GM21360 (cell line): ENCODE results near the gene MTHFD1L.

Experiments used
- ATAC-seq: cut with Tn5 transposase; IDR thresholded peaks from one replicate; pipeline ENCODE4 v1.9.1; 2021; ENCODE audit warnings: mild to moderate bottlenecking, moderate library complexity; ENCODE audit not compliant: unreplicated experiment

Gene MTHFD1L

DNA sequence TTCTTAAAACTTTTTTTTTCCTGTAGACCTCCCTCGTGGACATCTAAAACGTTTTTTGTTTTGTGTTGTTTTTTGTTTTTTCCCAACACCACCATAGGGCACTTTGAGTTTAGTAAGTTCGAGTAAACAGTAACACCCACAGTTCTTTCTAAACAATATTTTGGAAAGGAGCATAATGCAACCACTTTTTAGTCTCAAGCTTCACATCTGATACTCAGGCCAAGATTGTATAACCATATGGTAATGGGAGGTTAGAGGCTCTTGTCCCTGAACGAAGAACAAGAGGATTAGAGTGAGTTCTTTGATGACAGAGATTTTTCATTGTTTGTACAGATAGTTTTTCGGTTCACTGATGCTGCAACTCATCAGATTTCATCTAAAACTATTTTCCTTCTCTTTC, 144.6 kb downstream of the MTHFD1L start:
- no peak for ATAC-seq

DNA sequence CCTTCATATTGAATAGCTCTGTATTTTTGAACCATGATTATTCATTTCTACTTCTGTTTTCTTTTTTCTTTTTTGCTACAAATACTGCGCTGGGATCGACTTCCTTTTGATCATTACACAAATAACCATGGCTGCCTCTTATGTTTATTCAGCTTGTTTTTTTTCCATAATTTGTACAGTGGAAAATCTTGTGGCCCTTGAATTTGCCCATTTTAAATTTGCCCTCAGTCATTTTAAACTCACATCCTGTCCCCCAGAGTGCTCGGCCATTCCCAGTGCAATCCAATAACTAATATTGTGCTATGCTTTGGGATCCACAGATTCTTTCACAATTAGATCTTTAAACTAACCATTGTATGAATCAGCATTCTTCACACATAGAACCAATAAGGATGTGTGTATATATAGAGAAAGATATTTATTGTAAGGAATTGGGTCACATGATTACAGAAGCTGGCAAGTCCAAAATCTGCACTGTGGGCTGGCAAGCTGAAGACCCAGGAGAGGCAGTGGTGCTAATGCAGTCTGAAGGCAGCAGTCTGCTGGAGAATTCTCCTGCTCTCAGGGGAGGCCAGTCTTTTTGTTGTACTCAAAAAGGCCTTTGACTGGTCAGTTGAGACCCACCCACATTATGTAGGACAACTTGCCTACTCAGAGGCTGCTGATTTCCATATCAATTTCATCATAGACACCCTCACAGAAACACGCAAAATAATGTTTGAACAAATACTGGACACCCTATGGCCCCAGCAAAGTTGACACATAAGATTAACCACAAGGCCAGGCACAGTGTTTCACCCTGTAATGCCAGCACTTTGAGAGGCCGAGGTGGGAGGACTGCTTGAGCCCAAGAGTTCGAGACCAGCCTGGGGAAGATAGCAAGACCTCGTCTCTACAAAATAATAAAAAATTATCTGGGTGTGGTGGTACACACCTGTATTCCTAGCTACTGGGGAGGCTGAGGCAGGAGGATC, 147.1 kb downstream of the MTHFD1L start:
- ATAC-seq: no peak

DNA sequence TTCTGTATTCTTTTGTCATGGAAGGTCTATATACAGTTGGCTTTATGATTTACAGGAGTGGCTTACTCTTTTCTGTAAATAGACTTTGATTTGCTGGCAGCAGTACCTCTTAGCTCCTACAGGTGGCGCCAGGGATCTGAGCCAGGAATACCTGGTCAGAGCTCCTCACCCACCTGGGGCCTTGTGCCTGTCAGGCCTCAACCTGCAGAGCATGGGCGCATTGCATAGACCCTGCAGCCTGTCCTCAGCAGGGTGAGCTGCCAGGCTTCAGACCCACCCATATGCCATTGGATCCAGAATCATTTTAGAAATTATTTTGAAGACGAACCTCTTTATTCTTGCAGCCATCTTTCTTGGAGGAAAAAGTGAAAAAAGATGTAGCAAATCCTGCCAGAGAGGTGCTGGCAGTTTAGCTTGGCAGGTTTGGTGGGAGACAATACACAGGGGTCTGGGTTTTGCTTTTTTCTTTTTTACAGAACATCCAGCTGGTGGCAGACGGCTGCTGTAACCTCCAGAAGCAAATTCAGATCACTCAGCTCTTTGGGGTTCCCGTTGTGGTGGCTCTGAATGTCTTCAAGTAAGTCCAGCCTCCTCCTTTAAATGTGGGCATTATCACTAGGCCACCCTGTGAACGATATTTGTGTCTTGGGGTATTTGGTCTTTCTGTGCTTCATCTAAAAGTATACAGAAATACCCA, 149.1 kb downstream of the MTHFD1L start:
- no peak for ATAC-seq

DNA sequence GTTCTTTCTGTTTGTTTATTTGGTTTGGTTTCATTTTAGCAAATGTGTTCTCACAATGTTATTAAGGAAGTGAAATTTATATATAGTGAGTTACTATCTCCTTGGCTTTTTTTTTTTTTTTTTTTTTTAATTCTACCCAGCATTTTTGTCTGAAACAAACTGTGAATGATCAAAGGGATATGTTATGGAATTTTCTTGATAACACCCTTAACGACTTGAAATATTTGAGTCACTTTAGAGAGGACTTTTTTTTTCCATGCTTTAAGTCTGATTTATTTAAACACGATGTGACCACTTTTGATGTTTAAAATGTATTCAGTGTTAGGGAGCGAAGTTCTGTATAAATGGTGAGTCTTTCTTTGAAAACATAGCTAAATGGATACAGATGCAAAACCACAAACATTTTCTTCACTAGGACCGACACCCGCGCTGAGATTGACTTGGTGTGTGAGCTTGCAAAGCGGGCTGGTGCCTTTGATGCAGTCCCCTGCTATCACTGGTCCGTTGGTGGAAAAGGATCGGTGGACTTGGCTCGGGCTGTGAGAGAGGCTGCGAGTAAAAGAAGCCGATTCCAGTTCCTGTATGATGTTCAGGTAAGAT, 149.7 kb downstream of the MTHFD1L start:
- no peak for ATAC-seq

DNA sequence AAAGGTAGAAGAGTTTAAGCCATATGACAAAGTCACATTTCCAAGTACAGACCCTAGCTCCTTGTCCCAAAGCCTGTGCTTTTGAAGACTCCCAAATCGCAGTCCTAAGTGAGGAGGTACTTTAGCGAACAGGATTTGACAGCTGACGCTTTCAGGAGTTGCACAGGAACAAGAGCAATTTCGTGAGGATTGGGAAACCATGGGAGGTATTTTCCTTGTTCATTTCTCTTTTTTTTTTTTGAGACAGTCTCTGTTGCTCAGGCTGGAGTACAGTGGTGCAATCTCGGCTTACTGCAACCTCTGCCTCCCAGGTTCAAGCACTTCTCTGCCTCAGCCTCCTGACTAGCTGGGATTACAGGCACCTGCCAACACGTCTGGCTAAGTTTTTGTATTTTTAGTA, 150.6 kb downstream of the MTHFD1L start:
- no peak for ATAC-seq

DNA sequence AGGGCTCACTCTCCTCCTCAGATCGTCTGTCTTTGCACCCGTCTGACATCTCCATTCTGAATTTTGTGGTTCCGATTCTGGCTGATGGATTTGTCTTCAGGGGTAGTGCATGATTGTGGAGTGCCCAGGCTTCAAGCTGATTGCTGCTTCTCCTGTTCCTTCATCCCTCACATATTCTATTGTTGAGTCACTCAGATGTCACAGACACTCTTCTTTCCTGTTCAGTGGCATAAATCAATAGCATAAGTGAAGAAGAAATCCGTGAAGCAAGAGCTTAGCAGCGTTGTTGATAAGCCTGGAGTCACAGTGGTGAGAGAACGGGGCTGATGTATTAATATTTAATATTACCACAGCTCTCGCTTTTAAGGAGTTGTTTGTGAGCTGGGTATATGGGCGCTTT, 152.5 kb downstream of the MTHFD1L start:
- no peak for ATAC-seq

DNA sequence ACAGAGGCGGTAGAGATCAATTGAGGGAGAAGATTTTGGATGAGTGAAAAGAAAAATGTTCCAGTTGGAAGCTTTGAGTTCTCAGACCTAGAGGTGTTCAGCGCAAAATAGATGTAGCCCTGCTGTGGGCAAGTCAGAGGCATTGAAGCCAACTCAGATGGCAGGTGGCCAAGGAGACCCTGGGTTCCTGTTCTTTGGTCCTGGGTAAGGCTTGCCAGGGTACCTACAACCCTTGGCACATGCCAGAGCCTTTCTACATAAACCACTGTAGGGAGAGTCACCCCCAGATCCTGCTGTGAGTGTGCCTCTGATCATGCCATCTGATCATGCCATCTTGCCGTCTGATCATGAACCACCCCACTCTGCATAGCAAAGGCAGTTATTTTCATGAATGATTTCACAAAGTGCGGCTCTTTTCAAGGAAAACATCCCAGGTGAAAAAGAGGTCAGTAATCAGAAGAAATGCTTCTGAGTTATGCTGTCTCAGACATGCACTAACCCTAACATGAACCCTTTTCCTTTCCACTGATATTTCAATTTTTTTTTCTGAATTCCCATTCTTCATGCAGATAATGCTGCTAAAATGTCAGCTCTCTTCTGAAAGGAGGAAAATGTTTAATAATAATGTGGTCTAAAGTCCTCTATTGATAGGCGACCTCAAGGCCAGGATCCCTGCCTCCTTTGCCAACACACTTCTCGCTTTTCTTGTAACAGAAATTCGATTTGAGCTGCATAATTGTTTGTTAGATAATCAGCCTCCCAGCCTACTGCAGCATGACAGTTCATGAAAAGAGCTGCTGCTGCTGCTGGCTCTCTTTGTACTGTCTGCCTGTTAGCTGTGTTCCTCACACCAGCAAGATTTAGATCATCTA, 153.6 kb downstream of the MTHFD1L start:
- ATAC-seq: no peak

DNA sequence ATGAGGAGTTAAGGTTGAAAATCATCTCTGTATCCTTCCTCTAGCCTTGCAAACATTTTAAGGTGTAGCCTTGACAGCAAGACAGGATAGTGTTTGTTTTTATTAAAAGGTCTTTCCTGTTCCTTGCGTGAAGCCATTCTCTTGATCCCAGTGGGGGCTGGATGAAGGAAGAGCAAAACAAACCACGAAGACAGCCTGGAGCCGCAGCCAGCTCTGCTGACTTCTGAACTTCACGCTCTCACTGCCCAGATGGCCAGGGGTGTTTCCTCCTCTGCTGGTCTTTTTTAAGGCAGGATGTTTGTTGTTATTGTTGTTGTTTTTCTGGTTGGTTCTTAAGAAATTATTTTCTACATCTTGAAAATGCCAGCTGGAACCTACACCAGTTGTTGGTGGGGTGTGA, 156.4 kb downstream of the MTHFD1L start:
- ATAC-seq: no peak

DNA sequence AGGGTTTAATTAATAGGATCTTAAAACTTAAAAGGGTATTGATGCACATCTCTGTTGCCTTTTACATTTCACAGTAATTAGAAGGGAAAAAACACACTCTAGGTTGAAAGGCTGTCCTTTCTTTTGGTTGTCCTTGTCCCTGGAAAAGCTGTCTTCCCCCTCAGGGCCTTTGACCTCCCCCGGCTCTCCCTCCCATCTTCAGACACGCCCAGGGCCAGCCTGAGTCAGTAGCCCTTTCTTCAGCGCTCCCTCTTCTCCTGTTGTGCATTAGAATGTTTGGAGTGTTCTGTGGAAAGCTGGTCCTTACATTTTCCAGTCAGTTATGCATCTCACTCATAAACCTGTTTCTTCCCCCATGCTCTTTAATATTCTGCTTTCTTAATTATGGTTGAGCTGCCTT, 157.0 kb downstream of the MTHFD1L start:
- no peak for ATAC-seq

DNA sequence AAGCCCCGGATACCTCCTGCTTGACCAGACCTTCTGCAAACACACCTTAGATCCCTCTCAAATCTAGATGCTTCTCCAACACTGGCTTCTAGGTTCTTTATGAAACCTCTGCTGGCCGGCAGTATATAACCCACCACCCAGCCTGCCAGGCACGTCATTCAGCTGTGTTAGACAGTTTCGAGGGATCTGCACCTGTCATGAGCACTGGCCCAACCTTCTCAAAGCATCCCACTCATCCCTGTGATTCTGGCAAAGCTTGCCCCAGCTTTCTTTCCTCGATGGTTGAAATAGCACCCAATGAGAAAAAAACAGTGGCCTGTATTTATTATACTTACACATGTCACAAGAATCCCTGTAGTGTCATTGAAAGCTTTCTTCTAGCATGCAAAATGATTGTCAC, 157.8 kb downstream of the MTHFD1L start:
- ATAC-seq: no peak

DNA sequence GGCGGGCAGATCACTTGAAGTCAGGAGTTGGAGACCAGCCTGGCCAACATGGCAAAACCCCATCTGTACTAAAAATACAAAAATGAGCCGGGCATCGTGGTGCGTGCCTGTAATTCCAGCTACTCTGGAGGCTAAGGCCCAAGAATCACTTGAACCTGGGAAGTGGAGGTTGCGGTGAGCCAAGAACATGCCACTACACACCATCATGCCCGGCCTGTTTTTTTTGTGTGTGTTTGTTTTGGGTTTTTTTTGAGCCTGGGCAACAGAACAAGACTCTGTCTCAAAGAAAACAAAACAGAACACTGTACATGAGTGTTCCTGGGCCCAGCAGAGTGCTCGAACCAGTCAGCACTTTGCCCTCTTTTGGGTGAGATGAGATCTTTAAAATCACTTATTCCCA, 159.1 kb downstream of the MTHFD1L start:
- no peak for ATAC-seq

DNA sequence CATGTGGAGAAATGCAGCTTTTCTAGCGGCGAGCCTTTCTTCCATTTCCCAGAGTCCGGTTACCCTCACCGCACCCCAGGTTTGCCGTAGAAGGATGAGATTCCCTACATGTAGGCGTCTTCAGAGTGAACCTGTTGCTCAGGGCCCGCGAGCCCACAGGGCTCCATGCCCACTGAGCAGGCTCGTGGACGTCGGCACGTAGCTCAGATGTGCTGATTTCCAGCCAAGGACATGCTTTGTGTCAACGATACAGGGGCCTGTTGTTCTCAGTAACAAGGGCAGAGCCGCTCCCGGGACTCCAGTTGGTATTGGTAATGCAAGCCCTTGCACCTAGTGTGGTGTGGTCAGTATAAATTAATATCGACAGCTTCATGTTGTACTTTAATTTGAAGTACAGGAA, 159.6 kb downstream of the MTHFD1L start:
- no peak for ATAC-seq

DNA sequence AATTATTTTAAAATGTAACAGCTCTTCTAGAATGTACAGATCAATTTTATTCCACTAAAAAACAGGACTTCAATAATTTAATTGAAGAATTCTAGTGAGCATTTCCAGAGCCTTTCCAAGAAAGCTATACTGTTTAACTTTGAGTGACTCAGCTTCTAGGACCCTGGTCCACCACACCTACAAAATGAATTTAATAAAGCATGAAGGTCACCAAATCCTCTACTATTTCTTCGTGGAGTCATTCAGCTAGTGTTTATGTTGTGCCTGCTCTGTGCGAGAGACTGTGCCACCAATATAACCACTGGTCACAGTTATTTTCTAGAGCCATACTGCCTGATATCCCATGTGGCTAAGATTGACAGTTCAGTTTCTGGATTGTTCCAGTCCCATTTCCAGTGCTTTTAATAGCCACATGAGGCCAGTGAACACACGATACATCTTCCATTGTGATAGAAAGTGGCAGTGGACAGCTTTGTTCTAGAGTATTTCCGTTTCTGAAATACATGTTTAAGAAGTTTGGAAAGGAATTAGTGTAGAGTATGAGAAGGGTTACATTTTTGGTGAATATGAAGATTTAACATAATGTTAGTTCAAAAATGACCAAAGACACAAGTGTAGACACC, 160.7 kb downstream of the MTHFD1L start:
- ATAC-seq: no peak

DNA sequence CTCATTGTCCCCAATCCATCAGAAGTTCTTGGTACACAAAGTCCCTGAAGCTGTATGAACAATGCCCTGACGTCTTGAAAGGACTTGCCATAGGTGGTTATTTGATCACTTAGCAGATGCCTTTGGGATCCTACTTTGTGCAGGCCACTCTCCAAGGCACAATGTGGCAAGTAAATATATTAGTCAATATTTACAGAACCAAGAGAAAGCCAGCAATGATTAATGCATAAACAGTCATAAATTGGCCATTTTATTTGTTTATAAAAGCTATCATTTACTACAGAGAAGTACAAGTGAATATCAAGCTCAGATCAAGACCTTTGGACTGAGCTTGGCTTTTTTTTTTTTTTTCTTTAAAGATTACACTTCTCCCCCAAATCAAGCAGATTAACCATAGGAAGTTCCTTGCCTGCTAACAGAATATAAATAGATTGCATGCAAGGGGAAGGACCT, 161.8 kb downstream of the MTHFD1L start:
- ATAC-seq: no peak

DNA sequence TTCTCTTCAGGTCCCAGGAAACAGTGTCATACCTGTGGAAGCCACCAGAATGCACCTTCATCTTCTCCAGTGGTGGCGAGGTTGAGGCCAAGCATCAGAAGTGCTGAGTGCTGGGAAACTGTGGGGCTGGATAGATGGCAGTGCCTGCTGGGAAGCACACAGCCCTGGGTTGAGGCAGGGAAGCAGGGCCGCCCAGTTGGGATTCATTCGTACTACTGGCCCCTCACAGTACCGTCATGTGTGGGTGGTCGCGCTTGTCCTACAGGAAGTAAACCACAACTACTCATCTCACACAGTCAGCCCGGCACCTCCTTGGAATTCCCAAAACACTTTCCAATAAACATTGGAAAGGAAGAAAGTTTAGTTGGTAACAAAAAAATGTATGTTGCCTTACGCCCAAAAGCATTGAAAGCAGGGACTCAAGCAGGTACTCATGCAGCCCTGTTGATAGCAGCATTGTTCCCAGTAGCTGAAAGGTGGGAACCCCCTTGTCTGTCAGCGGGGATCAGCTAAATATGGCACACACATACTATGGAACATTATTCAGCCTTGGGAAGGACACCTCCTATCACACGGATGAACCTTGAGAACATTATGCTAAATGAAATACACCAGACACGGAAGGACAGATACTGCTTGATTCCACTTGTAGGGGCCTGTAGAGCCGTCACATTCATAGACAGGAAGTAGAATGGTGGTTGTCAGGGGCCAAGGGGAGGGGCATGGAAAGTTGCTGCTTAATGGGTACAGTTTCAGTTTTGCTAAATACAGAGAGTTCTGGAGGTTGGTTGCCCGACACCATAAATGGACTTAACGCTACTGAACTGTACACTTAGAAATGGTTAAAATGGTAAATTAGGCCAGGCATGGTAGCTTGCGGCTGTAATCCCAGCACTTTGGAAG, 162.7 kb downstream of the MTHFD1L start:
- no peak for ATAC-seq

DNA sequence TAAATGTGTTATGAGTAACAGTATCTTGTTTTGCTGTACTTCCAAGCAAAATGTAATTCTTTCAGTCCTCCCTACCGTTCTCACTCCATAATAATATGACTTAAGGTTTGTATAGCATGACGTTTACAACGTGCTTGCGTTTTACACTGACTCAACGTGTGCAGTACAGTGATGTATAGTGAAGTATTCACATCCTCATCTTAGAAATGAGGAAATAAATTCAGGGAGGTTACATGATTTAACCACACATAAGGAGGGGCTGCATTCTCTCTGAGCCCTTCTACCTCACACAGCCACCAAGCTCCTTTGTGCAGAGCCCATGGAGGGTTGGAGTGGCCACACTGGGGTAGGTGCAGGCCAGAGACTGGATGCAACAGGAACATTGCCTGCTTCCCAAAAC, 164.5 kb downstream of the MTHFD1L start:
- ATAC-seq: no peak

DNA sequence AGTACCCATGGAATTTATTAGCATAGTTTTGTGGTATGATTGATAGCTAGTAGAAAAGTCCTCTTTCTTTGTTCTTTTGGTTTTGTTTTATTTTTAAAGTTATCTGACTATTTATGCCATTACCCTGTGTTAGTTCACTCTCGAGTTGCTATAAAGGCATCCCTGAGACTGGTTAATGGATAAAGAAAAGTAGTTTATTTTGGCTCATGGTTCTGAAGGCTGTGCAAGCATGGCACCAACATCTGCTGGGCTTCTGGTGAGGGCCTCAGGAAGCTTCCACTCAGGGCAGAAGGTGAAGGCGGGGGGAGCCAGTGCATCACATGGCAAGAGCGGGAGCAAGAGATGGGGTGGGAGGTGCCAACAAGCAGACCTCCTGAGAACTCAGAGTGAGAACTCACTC, 166.5 kb downstream of the MTHFD1L start:
- no peak for ATAC-seq

DNA sequence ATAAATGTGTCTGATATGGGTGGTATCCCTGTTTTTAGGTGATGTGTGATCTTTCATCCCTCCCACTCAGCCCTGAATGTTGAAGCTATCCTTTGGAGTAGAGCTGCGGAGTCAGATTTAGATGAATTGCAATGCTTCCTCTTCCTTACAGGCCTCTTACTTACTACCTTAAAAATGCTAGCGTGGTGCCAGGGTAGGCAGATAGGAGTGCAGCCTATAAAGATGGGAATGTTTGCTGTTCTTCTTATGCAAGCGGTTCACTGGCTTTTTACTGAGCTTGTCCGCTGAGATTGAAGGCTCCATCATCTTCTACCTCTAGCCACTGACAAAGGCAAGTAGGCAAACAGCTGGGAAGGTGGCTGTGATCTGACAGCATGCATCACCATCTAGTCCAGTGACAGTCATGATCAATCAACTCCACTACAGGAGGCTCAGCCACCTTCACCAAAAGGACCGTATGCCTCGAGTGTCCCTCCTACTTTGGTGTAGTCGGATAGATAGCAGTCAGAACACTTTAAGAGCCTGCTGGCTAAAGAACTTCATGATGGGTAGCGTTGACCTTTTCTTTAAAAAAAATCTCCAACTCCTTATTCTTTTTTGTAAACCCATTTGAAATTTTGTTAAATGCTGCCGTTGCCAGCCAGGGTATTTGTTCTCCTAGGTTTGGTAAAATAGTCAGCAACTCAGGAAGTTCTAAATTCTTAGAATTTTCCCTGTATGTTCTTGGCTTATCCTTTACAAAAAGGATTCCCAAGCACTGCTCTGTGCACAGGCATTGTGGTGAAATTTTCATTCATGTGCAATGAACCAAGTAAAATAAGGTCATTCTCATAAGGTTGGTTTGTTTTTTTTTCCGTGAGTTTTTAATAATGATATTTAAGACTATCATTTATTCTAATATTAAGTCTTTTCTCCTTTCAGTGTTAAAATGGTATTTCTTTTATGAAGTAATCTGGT, 169.6 kb downstream of the MTHFD1L start:
- ATAC-seq: no peak
